GM21737 (cell line): Measurements from ENCODE around the gene MORN4.
"Not testable (repeated sequence)": the region's sequence is repeated elsewhere in the genome, so short reads cannot be mapped to it uniquely, and the experiment has no call there.

Experiments
- ATAC-seq: cut with Tn5 transposase; IDR thresholded peaks from one replicate; pipeline ENCODE4 v1.9.1; 2021; ENCODE audit warnings: mild to moderate bottlenecking, moderate library complexity; ENCODE audit not compliant: unreplicated experiment

The MORN4 gene

GRCh38 chr10:97598407-97599271, 34.7 kb downstream of the MORN4 start:
- no peak for ATAC-seq

GRCh38 chr10:97597778-97598177, 35.5 kb downstream of the MORN4 start:
- ATAC-seq: no peak

GRCh38 chr10:97596101-97597082, 36.9 kb downstream of the MORN4 start:
- no peak for ATAC-seq

- ATAC-seq: no peak
Measured at GRCh38 chr10:97593421-97593820, 39.9 kb downstream of the MORN4 start.

GRCh38 chr10:97590748-97591495, 42.4 kb downstream of the MORN4 start:
- no peak for ATAC-seq

- ATAC-seq: no peak
Measured at GRCh38 chr10:97590082-97590747, 43.1 kb downstream of the MORN4 start.

DNA sequence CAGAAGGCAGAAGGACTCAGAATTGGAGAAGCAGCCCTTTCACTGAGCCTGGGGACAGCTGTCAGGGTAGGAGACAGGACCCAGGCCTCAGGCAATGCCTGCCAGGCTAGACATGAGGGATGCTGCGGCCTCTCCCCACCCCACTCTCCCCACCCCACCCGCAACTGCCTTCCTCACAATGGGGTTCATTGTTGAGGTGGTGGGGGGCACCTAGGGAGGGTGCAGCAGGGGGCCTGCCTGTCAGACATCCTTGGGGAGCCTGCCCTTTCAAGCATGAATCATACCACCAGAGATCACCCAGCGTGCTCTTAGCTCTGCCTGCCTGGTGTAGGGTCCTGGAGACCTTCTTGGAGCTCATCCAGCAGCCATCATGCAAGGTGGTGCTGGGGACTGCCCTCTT, 43.8 kb downstream of the MORN4 start, which contains the start of gene C10orf62:
TSS of gene C10orf62 (plus strand) at position 243 of the 400 bp plus-strand sequence. CDS start 177 bp downstream, outside the sequence.
- ATAC-seq: no peak

- no peak for ATAC-seq
Measured at GRCh38 chr10:97587183-97587582, 46.1 kb downstream of the MORN4 start.

DNA sequence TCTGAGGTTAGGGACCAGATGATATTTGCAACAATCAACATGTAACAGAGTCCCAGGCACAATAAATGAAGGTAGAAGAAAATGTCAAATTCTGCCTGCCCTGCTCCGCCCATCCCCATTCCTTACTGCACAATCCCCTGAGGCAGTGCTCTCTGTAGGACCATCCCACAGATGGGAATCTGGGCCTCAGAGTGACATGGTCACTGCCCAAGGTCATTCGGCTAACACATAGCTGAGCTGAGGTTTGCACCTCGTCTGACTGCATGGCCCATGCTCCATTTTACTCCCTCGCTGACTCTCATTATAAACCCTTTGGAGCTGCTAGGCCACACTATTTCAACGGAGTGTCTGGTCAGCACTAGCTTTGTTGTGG, 47.9 kb downstream of the MORN4 start:
- ATAC-seq: no peak

GRCh38 chr10:97584798-97585438, 48.4 kb downstream of the MORN4 start:
- ATAC-seq: no peak

- no peak for ATAC-seq
Measured at GRCh38 chr10:97584060-97584797, 49.1 kb downstream of the MORN4 start, which contains the start of gene HOGA1. Gene HOGA1, plus strand, starts transcription at chr10:97584389. Its CDS starts 315 bp downstream, at chr10:97584704.

DNA sequence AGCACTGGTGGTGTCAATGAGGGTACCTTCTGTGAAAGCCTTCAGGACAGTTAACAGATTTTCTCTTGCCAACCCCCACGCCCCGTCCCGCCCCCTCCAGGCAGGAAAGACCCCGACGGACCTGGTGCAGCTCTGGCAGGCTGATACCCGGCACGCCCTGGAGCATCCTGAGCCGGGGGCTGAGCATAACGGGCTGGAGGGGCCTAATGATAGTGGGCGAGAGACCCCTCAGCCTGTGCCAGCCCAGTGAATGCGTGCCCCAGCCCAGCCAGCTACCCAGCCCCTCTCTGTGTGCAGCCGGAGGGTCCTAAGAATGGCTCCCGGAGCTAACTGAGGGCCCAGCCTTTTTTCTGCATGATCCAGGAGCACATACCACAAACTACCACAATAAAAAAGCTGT, 49.8 kb downstream of the MORN4 start:
- no peak for ATAC-seq

GRCh38 chr10:97582169-97582568, 51.1 kb downstream of the MORN4 start:
- ATAC-seq: no peak

DNA sequence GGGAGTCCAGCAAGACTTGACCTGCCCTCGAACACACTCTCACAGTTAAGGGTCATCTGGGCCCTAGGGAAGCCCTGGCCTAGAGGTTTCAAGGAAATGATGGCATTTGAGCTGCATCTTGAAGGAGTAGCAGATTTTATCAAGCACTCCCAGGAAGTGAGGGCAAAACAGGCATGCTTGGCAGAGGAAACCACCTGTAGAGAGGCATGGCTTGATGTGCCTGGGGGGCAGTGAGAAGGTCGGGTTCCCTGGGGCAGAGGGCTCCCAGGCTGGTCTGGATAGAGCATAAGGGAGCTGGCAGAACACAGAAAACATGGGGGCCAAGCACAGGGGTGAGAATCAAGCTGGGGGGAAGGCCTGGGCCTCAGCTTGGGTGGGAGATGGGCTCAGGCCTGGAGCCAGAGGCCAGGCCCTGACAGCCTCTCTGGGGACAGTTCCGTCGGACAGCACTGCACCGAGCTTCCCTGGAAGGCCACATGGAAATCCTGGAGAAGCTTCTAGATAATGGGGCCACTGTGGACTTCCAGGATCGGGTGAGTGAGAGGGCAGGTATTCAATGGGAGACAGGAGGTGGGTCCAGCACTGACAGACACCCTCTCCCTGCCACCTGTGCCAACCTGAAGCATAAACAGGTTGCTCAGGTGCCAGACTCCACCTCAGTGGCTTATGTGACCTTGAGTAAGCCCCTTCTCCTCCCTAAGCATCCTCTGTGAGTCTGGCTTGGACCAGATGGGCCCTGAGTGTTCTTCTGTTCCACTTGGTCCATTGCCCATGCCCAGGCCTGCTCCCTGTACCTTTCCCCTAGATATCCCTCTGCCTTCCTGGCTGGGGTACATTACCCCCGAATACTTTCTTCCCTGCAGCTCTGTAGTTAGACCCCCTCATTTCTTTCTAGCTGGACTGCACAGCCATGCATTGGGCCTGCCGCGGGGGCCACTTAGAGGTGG, 52.6 kb downstream of the MORN4 start:
- ATAC-seq: no peak

DNA sequence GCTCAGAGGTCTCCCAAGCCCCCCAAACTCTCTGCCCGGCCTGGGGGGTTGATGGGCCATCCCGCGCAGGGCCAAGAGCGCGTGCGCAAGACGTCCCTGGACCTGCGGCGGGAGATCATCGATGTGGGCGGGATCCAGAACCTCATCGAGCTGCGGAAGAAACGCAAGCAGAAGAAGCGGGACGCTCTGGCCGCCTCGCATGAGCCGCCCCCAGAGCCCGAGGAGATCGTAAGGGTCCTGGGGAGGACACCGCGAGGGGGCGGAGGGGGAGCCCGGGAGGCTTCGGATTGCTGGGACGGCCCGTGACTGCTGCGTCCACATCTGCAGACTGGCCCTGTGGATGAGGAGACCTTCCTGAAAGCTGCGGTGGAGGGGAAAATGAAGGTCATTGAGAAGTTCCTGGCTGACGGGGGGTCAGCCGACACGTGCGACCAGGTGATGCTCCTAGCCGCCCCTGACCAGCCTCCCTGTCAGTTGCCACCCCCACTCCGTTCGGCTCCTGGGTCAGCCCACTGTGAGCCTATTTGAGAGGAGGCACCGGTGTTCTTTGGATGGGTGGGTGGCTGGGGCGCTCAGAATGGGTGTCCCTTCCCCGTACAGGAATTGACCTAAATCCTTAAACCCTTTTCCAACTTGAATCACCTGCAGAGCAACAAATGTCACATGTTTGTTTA, 55.0 kb downstream of the MORN4 start:
- no peak for ATAC-seq

GRCh38 chr10:97577701-97578100, 55.6 kb downstream of the MORN4 start:
- no peak for ATAC-seq

DNA sequence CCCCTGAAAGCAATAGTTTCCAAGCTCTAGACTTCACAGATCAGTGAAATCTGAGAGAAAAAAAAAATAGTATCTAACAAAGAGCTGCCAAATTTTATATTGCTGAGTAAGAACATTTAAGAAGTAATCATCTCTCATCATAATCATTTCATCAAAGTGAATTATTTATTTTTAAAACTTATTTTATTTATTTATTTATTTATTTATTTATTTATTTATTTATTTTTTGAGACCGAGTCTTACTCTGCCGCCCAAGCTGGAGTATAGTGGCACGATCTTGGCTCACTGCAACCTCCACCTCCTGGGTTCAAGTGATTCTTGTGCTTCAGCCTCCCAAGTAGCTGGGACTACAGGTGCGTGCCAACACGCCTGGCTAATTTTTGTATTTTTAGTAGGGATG, 56.8 kb downstream of the MORN4 start:
- not testable (repeated sequence) for ATAC-seq
